GM13976 (cell line): ENCODE results near the gene ARID5B.

ENCODE experiments used
- DNase-seq: peaks from one replicate; pipeline ENCODE4 v3.0.0; 2012; ENCODE audit warnings: low spot score
- CTCF ChIP-seq: IDR thresholded peaks from 2 replicates; pipeline ENCODE4 v1.5.1; 2012; ENCODE audit warnings: borderline replicate concordance, mild to moderate bottlenecking; ENCODE audit not compliant: insufficient read depth; ENCODE audit errors: extremely low read depth, missing control alignments, control extremely low read depth
- in situ Hi-C: fragments of 300-500 bp; cut with MboI; formaldehyde crosslinking; loops from one replicate; pipeline ENCODE4 v1.12.0; 2022; ENCODE audit warnings: low sequenced_read_pairs, mixed read lengths, inconsistent platforms; ENCODE audit not compliant: unreplicated experiment

Gene ARID5B

GRCh38 chr10:62082729-62083411 is 181.4 kb downstream of the ARID5B start:
- in situ Hi-C loops: no loop called here
- no peak for DNase-seq
- TF ChIP-seq CTCF: no peak

- no peak for TF ChIP-seq CTCF
- in situ Hi-C loops: no loop called here
- DNase-seq: no peak
These were observed 182.1 kb downstream of the ARID5B start for GRCh38 chr10:62083412-62084267.

GRCh38 chr10:62084451-62084850 is 183.0 kb downstream of the ARID5B start:
- in situ Hi-C loops: no loop called here
- DNase-seq: no peak
- TF ChIP-seq CTCF: no peak

GRCh38 chr10:62085404-62085803 is 183.9 kb downstream of the ARID5B start:
- DNase-seq: no peak
- no peak for TF ChIP-seq CTCF
- in situ Hi-C loops: no loop called here

- DNase-seq: no peak
- in situ Hi-C loops: no loop called here
These were observed 184.3 kb downstream of the ARID5B start for GRCh38 chr10:62085821-62086220.

GRCh38 chr10:62087329-62087728 is 185.8 kb downstream of the ARID5B start:
- no peak for DNase-seq
- no peak for TF ChIP-seq CTCF
- in situ Hi-C loops: no loop called here

More at GRCh38 chr10:62085821-62086220, 184.3 kb downstream of the ARID5B start:
- no peak for TF ChIP-seq CTCF
